HTR-8/SVneo (cell line): ENCODE results near the gene ATP1A2.

ENCODE experiments used
- DNase-seq: peaks from one replicate; pipeline ENCODE4 v3.0.0; 2011; ENCODE audit warnings: low spot score, mixed read lengths; ENCODE audit not compliant: insufficient read length
- FAIRE-seq: peaks from 2 replicates; lab custom pipeline; 2011; peaks lifted over from hg19 to GRCh38; lab: Jason Lieb, UNC

ATP1A2 gene

DNA sequence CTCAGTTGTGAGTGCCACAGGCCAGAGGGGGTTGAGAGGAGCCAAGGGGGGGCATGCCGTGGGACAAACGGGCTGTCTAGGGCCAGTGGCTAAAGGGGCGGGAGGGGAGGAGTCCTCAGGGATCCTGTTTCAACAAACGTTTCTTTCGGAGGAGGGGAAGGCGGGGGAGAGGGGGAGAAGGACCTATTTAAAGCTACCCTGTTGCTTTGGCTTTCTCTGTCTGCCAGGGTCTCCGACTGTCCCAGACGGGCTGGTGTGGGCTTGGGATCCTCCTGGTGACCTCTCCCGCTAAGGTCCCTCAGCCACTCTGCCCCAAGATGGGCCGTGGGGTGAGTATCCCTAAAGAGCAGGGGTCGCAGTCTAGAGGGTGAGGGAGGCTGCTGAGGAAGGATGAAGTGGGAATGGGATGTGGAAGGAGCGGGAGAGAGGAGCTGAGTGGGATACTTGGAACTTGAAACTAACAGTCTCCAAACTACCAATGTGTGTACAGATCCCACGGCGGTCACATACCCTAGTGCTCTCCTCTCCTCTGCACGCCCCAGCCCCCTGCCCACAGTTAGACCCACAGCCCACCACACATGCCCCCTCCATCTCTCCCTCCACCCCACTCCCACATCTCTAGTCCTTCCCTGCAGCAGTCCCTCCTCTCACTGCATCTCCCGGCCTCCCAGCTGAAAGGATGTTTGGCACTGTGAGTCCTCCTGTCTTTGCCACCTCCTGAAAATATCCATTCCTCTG is at the start of gene ATP1A2:
Gene ATP1A2 (plus strand): TSS at position 215 of the 738 bp plus-strand sequence. CDS start 103 bp downstream, at position 318.
- no peak for FAIRE-seq
- DNase-seq = no peak

DNA sequence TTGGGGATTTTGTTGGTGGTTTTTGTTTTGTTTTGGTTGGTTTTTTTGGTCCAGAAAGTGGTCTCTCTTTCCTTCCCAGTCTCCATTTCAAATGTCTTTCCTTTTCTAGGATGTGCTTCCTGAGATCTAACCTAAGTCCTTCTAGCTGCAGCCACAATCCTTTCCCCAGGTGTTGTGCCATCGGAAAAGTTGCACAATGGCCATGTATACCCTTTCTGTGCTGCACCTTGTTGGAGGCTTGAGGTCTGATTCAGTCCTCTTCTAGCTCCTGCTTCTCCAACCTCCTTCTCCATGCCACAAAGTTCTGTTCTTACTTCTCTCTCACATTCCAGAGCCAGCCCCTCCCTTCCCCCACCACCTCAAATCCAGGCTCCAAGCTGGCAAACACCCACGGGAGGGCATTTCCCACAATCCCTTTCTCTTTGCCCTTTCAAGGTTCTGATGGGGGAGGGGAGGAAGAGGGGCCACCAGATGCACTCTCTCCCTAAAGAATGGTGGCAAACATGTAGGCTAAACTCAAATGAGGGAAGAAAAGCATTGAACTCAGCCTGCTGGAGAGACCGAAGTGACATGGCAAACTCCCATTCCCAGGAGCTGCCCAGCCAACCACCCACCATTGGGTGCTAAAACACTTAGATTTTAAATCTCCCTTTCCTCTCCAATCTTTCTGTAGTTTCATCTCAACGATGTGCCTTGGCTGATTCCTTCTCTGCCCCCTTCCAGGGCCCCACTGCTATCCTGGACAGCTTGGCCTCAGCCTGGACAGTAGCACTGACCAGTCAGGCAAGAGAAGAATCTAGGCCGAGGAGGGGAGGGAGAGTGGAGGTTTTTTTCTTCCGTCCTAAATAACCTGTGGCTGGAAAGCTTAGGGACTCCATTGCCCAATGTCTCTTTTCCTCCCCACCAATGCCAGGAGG is 48.5 kb upstream of the ATP1A2 start:
- FAIRE-seq (no peak), DNase-seq (no peak)

DNA sequence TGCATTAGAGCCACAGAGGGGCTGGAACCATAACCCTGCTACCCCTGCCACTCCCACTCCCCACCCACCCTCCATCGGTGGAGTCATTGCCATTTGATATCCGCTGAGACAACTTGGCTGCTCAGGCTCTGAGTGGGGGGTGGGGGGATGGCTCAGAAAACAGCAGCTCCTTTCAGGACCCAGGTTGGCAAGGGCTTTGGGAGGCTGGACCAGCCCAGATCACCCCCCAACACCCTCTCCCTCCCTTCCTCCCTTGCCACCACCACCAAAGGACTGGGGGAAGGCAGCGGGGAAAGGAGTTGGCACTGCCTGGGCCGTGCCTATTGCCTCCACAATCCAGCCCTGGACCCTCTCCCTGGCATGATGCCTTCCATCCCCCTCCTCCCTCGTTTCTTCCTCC is 47.3 kb upstream of the ATP1A2 start:
- FAIRE-seq (no peak), DNase-seq (no peak)

DNA sequence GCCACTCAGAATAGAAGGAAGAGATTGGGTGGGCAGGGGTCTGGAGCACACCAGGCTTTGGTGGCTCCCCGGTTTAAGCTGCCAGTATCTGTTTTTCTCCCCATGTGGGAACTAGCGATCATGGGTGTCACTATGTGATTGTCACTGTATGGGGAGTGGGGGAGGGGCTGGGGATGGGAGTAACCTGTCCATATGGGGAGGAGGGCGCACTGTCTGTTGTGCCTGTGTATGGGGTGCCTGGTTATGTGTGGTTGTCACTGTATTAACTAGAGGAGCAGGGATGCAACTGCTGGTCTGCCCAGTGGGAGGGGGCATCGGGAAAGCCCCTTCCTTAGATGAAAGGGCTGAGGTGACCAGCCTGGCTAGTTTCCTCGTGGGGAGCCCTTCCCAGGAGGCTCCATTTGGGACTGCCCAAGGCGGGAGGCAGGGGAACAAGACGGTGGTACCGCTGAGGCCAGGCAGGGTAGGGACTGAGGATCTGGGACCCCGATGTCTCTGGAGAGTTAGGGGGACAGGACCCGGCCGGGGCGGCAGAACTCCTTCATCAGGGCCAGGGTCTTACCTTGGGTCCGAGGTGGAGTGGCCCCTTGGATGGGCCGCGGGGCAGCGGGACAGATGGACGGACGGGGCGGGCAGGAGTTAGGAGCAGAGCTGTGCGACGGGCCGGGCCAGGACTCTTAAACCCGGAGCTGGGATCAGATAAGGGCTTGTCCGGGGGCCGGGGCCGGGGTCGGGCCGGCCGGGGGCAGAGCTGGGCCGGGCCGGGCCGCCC is 45.9 kb upstream of the ATP1A2 start, which contains the start of gene KCNJ10:
Gene KCNJ10 (minus strand): TSS at position 701 of the 772 bp plus-strand sequence. CDS start 27,628 bp downstream, outside the sequence.
- DNase-seq (no peak), FAIRE-seq (no peak)

DNA sequence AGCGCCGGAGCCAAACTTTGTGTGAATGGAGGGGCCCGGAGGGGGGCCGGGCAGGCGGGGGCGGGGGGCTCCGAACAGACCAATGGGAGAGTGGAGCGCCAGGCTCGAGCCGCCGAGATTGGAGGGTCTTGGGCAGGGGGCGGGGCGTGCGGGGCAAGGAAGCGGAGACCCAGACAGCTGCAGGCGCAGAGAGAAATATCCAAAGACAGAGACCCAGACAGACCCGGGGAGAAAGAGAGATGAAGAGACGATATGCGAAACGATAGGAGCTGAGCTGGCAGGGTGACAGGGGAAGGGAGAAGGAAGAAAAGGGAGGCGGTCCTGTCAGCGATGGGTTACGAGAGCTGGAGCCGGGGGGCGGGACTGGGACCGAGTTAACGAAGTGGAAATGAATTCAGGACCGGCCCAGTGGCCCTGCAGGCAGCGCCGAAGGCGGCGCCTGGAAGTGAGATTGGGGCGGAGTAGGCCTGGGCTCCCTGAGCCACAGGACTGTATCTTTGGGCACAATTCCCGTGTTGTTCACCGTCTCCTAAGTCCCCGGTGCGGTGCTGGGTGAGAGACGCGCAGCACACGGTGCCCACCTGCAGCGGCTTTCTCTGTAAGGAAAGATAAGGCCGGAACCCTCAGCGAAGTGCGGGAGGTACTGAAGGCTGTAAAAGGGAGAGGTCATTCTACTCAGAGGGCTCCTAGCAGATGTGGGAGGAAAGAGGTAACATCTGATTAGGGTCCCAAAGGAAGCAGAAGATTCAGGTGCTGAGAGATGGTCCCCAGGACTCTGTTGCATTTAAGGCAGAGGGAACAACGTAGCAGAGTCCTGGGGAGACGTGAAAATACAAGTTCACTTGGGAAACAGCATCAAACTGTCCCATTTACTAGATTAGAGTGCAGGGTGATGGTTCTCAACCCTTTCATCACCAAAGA is 45.1 kb upstream of the ATP1A2 start:
- no peak for FAIRE-seq
- DNase-seq = peak; percentile 78

DNA sequence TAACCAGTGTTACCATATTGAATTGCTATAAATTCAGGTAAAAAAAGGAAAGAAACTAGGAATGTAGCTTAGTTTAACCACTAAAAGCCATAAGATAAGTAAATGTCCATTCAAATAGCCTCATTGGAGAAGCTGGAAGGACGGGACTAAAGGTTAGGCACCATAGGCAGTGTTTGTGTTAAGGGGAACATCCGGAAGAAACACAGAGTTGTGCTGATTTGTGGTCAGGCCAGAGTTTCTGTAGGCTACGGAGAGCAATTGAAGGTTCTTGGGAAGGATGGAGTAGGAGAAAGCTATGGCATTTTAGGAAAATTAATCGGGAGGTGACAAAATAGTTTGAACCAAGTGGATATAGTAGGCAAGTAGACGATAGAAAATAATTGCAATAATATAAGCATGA is 44.3 kb upstream of the ATP1A2 start:
- DNase-seq = no peak
- FAIRE-seq = no peak

DNA sequence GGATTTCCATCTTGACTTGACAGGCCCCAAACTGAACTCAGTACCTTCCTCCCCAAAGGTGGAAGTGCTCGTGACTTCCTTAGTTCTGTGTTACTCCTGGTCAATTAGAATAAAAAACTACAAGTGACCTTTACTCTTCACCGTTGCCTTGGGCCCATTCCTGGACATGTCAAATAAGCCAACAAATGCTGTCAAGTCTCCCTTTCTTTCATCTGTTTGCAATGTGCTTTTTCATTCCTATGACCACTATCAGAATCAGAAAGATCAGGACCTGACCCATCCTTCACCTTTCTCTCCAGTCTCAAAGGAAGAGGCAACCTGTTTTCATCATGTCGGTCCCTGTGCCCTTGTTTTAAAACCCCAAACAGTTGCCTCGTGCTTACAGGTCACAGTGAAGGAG is 40.7 kb upstream of the ATP1A2 start:
- FAIRE-seq (no peak), DNase-seq (no peak)

DNA sequence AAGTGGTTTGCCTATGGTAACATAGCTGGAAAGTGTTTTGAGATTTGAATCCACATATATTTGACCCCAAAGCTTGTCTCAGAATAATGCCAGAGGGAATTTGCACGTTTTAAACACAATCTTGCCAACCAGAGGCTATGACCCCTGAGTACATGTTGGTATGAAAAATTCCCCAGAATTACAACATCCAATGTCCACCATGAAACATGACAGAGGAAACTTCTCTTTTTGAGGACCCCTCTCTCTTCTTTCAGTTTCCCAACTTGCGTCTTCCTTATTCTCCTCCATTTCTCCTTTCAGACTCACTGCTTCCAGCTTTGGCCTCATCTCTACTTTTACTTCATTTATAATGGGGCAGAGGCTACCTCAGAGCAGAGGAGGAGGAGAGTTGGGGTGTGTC is 39.7 kb upstream of the ATP1A2 start:
- no peak for FAIRE-seq
- no peak for DNase-seq

DNA sequence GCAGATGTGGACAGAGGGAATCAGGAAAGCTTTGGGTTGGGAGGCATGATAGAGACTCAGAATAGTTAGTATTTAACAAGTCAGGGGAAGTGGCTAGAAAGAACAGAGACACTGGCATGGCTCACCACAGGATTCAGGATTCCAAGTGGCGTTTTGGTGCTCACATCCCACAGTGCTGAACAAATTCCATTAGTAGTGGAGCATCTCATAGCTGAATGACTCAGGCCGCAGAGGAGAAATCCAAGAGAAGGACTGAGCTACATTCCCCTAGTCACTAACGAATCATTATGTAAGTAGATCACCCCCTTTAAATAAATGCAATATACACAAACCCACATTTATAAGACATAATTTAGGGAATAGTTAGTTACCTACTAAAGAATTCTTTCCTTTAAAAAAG is 39.3 kb upstream of the ATP1A2 start:
- DNase-seq (no peak), FAIRE-seq (no peak)

DNA sequence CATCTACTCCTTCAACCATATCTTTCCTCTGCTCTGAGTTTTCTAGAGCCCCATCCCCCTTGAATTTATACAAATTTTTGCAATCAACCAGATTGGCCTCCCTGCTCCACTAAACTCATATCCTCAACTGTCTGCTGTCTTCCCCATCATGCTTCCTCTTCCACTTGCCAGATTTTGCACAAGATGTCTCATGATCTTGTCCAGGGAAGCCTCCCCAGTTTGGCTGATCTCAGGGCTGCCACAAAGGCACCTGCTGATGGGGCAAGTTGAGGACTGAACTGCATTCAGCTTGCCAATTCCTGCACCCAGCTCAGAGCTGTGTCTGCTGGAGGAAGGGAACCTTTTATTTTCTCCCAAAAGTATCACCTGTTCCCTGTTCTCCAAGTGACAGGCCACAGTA is 38.1 kb upstream of the ATP1A2 start:
- no peak for DNase-seq
- FAIRE-seq = no peak

DNA sequence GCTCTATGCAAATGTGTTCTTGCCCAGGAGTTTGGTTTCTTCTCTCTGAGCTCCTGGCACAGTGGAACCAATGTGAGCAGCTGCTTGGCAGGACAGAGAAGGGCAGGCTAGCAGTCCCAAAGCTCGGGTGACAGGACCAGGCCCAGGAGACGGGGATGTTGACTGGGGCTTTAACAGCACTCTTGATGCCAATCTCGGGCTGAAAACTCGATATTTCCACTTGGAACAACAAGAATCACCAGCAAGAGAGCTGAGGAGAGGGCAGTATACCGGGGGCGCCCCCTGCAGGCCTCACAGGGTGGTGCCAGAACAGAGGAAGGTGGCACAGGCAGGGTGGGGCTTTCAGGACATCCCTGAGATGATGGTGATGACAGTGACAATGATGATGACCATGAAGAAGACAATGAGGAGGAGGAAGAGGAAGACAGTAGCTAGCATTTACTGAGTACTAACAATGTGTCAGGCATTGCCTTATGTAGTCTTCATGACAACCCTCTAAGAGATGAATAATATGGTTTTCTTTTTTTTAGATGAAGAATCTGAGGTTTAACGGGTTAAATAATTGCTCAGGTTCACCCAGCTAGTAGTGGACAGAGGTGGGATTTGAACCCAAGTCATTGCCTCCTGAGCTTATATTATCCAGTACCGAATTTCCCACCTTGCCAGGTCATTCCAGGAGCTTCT is 36.9 kb upstream of the ATP1A2 start:
- DNase-seq (peak; percentile 37), FAIRE-seq (no peak)

DNA sequence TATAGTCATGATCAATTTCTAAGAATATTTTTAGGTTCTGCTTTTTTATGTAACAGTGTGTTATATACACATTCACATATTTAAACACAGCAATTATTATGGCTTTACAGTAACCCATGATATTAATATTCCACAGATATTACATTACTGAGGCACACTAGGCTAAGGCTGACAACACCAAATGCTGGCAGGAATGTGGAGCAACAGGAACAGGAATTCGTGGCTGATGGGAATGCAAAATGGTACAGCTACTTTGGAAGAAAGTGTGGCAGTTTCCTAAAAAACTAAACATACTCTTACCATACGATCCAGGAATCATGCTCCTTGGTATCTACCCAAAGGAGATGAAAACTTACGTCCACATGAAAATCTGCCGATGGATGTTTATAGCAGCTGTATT is 36.1 kb upstream of the ATP1A2 start:
- DNase-seq (no peak), FAIRE-seq (no peak)

DNA sequence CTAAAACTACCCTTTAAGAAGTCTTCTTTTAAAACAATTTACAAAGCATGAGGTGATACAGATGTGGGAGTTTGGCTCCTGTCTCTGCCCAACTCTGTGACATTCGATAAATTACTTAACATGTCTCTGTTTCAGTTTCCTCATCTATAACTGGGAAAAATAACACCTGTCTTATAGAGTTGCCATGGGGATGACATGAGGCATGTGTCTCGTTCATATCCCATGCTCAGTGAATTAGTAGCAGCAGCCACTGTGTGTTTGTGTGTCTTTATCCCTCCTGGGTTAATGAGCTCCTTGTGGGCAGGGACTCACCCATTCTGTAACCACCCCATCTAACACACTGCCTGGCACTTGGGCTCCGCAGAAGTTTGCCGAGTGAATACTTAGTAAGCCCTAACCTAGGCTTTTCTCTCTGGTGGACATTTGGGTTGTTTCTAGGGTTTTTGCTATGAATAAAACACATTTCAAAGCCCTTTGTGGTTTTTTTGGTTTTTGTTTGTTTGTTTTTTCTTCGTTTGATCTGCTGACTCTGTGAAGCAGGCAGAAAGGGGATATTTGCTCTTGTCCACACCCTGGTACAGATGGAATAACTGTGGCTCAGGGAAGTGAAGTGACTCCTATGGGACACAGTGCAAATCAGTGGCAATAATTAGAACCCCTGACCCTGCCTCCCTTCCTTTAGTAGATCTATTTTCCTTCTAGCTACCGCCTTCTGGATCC is 35.0 kb upstream of the ATP1A2 start:
- no peak for FAIRE-seq
- no peak for DNase-seq

DNA sequence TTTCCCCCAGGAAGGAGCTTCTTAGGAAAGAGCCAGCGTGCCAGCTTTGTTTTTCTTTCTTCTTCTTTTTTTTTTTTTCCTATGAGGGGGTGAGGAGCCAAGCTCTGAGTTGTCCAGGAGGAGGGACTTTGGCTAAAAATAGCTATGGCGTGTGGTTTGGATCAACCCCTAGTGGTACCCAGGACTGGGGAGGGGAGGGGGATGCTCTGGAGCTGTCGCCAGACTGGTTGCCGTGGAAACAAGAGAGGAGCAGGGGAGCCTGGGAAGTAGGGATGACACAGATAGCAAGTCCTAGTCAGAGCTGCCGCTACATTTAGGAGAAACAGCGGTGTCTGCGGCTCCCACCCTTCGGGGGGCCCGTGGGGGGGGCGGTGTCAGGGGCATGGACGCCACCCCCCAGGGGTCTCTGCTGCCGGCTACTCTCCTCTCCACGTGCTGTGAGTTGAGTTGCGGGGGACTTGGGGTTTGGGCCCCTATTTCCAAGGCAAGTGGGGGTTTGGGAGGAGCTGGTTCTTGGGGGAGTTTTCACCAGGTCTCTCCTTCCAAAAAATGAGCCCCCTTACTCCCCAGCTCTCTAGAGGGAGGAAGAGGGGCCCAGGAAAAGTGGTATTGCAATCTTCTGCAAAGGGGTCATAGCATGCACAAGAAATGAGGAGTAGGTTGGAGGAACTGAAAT is 34.2 kb upstream of the ATP1A2 start, which contains the start of gene KCNJ9:
Gene KCNJ9 (plus strand): TSS at position 278 of the 676 bp plus-strand sequence. CDS start 2,493 bp downstream, outside the sequence.
- FAIRE-seq = no peak
- no peak for DNase-seq

DNA sequence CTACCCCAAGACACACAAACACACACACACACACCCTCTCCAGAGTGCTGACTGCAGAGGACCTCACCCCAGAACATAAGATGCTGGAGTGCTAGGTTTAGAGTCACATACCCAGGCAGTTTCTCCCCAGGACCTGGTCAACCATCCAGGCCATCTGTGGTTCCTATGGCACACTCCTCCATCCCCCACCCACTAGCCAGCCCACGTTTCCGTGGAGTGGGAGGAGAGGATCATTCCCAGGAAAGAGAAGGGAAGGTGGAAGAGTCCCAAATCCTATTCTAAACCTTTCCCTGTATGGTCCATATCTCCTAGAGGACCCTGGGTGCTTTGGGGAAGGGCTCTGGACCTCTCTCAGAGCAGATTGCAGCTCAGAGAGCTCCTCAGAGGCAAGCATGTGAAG is 33.1 kb upstream of the ATP1A2 start:
- FAIRE-seq (no peak), DNase-seq (no peak)

DNA sequence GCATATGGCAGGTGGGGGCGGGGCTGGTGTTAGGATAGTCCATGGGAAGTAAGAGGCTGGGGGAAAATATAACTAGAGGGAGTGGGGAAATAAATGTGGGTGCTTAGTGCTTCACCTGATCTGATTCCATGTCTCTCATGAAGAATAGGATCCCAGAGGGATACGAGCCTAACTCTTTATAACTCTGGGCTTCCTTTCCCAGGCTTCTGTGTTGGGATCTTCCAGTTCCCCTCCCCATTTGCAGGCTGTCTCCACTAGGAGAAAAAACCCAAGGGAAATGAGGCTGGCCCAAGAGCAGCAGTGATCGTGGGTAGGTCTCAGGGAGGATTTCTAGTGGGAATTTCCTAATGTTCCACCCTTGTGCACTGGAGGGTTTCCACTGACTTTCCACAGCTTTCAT is 32.6 kb upstream of the ATP1A2 start:
- no peak for FAIRE-seq
- no peak for DNase-seq

DNA sequence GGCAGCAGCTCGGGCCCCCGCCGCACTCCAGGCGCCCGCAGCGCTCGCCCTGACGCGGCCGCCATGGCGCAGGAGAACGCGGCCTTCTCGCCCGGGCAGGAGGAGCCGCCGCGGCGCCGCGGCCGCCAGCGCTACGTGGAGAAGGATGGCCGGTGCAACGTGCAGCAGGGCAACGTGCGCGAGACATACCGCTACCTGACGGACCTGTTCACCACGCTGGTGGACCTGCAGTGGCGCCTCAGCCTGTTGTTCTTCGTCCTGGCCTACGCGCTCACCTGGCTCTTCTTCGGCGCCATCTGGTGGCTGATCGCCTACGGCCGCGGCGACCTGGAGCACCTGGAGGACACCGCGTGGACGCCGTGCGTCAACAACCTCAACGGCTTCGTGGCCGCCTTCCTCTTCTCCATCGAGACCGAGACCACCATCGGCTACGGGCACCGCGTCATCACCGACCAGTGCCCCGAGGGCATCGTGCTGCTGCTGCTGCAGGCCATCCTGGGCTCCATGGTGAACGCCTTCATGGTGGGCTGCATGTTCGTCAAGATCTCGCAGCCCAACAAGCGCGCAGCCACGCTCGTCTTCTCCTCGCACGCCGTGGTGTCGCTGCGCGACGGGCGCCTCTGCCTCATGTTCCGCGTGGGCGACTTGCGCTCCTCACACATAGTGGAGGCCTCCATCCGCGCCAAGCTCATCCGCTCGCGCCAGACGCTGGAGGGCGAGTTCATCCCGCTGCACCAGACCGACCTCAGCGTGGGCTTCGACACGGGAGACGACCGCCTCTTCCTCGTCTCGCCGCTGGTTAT is 31.4 kb upstream of the ATP1A2 start:
- DNase-seq (peak; percentile 29), FAIRE-seq (no peak)
